HepG2 (cell line): ENCODE measurements around the gene FAP. TPM values are rescaled to one million over a fixed set of nuclear protein-coding genes. Genes with fewer than 3 reads are reported as not detected.

ENCODE experiments used
- ATAC-seq: fragments of 200-7000 bp; cut with Tn5 transposase; 3 replicates; pipeline ENCODE4 v1.9.1; 2020; ENCODE audit warnings: mild to moderate bottlenecking, moderate library complexity
- BruUV-seq: library from RNA; stranded (reverse); fragments of 400-500 nt; replicated peaks from 2 replicates; lab custom pipeline; 2021; lab: Mats Ljungman, UMichigan
- CTCF ChIA-PET: fragments of 300-600 bp; formaldehyde crosslinking; extraction: SDS; loops from one replicate; lab custom pipeline; 2021; ENCODE audit warnings: low total read pairs, inconsistent platforms, low intra/inter-chr PET ratio; lab: Yijun Ruan, JAX
- POLR2A ChIA-PET: fragments of 350-600 bp; sonication (Branson Sonifier 250); formaldehyde crosslinking; loops from one replicate; lab custom pipeline; 2020; ENCODE audit warnings: antibody characterized with exemption, inconsistent platforms; lab: Yijun Ruan, JAX
- DNase-seq: peaks from one replicate; pipeline ENCODE4 v3.0.0-alpha.2; 2015; ENCODE audit warnings: low spot score
- FAIRE-seq: peaks from 3 replicates; lab custom pipeline; 2011; peaks lifted over from hg19 to GRCh38; lab: Jason Lieb, UNC
- H2AFZ ChIP-seq: one replicate; pipeline ENCODE4 v1.6.1; 2011; ENCODE audit warnings: low read length, inconsistent platforms
- H3K27ac ChIP-seq: fragments of 300-600 bp; 3 replicates; pipeline ENCODE4 v1.8.0; 2011; ENCODE audit warnings: mixed run types, mild to moderate bottlenecking, mixed read lengths, low read length, inconsistent platforms; ENCODE audit not compliant: insufficient read depth; ENCODE audit errors: extremely low read length
- H3K27me3 ChIP-seq, 2 experiments: fragments of 200-600 bp in 1 of 2; 2 replicates in 1 of 2; 3 replicates in 1 of 2; pipeline versions ENCODE4 v1.6.0 to v1.8.0; 2011; ENCODE audit warnings: low read length in 2 of 2, mild to moderate bottlenecking in 2 of 2, moderate library complexity in 2 of 2, inconsistent platforms in 1 of 2; ENCODE audit not compliant: insufficient read depth in 2 of 2, control insufficient read depth in 1 of 2
- H3K36me3 ChIP-seq, 2 experiments: fragments of 200-600 bp in 1 of 2; replicated peaks in 1 of 2; 2 replicates in 1 of 2; 3 replicates in 1 of 2; pipeline versions ENCODE4 v1.5.1 to v1.8.0; 2011; ENCODE audit warnings: low read length in 2 of 2, inconsistent platforms in 1 of 2; ENCODE audit not compliant: insufficient read depth in 2 of 2, control insufficient read depth in 1 of 2
- H3K4me1 ChIP-seq: 2 replicates; pipeline ENCODE4 v1.5.1; 2012; ENCODE audit warnings: low read length, inconsistent platforms; ENCODE audit not compliant: insufficient read depth
- H3K4me2 ChIP-seq: 2 replicates; pipeline ENCODE4 v1.6.0; 2011; ENCODE audit warnings: low read depth, low read length, inconsistent platforms
- H3K4me3 ChIP-seq, 3 experiments: fragments of 200-600 bp in 1 of 3; sonication (generic), shearing (Covaris generic) in 1 of 3; replicated peaks in 1 of 3; 2 replicates each; pipeline ENCODE4 v1.5.1; 2011 to 2016; ENCODE audit warnings: low read length in 3 of 3, inconsistent platforms in 2 of 3, low read depth in 2 of 3, mild to moderate bottlenecking in 2 of 3, control low read depth in 1 of 3, mixed read lengths in 1 of 3; ENCODE audit not compliant: insufficient read depth in 1 of 3
- H3K79me2 ChIP-seq: one replicate; pipeline ENCODE4 v1.6.1; 2011; ENCODE audit warnings: low read length, inconsistent platforms; ENCODE audit not compliant: insufficient read depth
- H3K9ac ChIP-seq: 2 replicates; pipeline ENCODE4 v1.6.0; 2011; ENCODE audit warnings: mild to moderate bottlenecking, low read depth, low read length, inconsistent platforms; ENCODE audit not compliant: insufficient read depth
- H3K9me3 ChIP-seq: 2 replicates; pipeline ENCODE4 v1.5.1; 2012; ENCODE audit warnings: mild to moderate bottlenecking, low read length
- H4K20me1 ChIP-seq: 2 replicates; pipeline ENCODE4 v1.6.0; 2011; ENCODE audit warnings: inconsistent platforms, mild to moderate bottlenecking, low read length, moderate library complexity; ENCODE audit not compliant: insufficient read depth
- HOXA5 ChIP-seq: sonication (generic); formaldehyde crosslinking; IDR thresholded peaks from 2 replicates; pipeline ENCODE4 v1.4.0; 2020; ENCODE audit warnings: missing genetic modification reagents
- KDM6A ChIP-seq: IDR thresholded peaks from 2 replicates; pipeline ENCODE4 v1.6.1; 2016; ENCODE audit warnings: low read depth
- TP53 ChIP-seq: sonication (generic); formaldehyde crosslinking; conservative IDR thresholded peaks from 2 replicates; pipeline ENCODE4 v1.4.0; 2020; ENCODE audit warnings: missing genetic modification reagents
- WGBS: methylation state at CpG from one replicate; pipeline ENCODE4 v1.1.6; 2017; ENCODE audit warnings: low lambda C conversion rate; 5-methylcytosine and 5-hydroxymethylcytosine counted together
- in situ Hi-C: cut with HindIII; loops from 2 replicates; pipeline ENCODE4 v1.10.0; 2017; ENCODE audit warnings: low pct_unique_long_range_greater_than_20kb; ENCODE audit not compliant: extremely low pct_ligation_motif_present
- intact Hi-C: fragments of 100-400 bp; cut with micrococcal nuclease; formaldehyde crosslinking; loops from one replicate; pipeline ENCODE4 v1.10.0; 2022; ENCODE audit not compliant: unreplicated experiment
- polyA plus RNA-seq, 8 experiments: library from polyadenylated mRNA; depleted of rRNA in 3 of 8; stranded (reverse) in 7 of 8; unstranded in 1 of 8; fragments of >200 nt; fragmentation: Illumina TruSeq in 4 of 8; extraction: Trizol in 4 of 8; gene quantifications; 2 replicates each; pipeline versions ENCODE4 v1.2.1 to v1.2.3, GENCODE V29; 2011 to 2016; ENCODE audit warnings: low read depth in 4 of 8, missing spikeins in 1 of 8, mixed read lengths in 1 of 8; ENCODE audit not compliant: insufficient read depth in 1 of 8
- total RNA-seq, 5 experiments: library from RNA; depleted of rRNA; stranded (reverse); fragments of >200 nt; fragmentation: Illumina TruSeq; extraction: Trizol; gene quantifications; 2 replicates each; pipeline ENCODE4 v1.2.3, GENCODE V29; 2016; ENCODE audit warnings: low read depth in 1 of 5
- TF ChIP-seq, protein P1 (sequence below): IDR thresholded peaks from 2 replicates; pipeline ENCODE4 v1.6.1; 2016; ENCODE audit warnings: control low read depth
- TF ChIP-seq, protein P2 (sequence below): sonication (generic); formaldehyde crosslinking; IDR thresholded peaks from 2 replicates; pipeline ENCODE4 v1.9.0; 2022; ENCODE audit warnings: low read depth, missing genetic modification reagents

Gene FAP
- total and polyA plus RNA-seq, 2 of the 13 experiments (the other 11 are each of a cell fraction or from before 2014, with no cell fraction given), result not detected

GRCh38 chr2:162185541-162186232 is 57.6 kb downstream of the FAP start:
- CTCF ChIA-PET, result no interaction called here
- Histone ChIP-seq H3K27ac (no peak overlapping the region), H3K9ac (no peak overlapping the region), H2AFZ (no peak overlapping the region), H3K36me3 (no peaks in the 10 kb centered on the region), H3K4me1 (no peaks in the 10 kb centered on the region), H3K9me3 (no peaks in the 10 kb centered on the region), H3K4me2 (no peak overlapping the region), H3K4me3 (no peak overlapping the region), H4K20me1 (no peaks in the 10 kb centered on the region), H3K27me3 (peaks cover 0 to 15% of the 10 kb centered on the region in 2 experiments; a peak in 2 of 5 replicates), H3K79me2 (no peaks in the 10 kb centered on the region)
- intact Hi-C loops, result no loop called here
- DNase-seq (no peak), FAIRE-seq (no peak), ATAC-seq (no peak)
- in situ Hi-C loops, result no loop called here
- TF ChIP-seq, protein P1, sequence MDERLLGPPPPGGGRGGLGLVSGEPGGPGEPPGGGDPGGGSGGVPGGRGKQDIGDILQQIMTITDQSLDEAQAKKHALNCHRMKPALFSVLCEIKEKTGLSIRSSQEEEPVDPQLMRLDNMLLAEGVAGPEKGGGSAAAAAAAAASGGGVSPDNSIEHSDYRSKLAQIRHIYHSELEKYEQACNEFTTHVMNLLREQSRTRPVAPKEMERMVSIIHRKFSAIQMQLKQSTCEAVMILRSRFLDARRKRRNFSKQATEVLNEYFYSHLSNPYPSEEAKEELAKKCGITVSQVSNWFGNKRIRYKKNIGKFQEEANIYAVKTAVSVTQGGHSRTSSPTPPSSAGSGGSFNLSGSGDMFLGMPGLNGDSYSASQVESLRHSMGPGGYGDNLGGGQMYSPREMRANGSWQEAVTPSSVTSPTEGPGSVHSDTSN (CRISPR knock-in tag), result no peak
- TF ChIP-seq, protein P2, sequence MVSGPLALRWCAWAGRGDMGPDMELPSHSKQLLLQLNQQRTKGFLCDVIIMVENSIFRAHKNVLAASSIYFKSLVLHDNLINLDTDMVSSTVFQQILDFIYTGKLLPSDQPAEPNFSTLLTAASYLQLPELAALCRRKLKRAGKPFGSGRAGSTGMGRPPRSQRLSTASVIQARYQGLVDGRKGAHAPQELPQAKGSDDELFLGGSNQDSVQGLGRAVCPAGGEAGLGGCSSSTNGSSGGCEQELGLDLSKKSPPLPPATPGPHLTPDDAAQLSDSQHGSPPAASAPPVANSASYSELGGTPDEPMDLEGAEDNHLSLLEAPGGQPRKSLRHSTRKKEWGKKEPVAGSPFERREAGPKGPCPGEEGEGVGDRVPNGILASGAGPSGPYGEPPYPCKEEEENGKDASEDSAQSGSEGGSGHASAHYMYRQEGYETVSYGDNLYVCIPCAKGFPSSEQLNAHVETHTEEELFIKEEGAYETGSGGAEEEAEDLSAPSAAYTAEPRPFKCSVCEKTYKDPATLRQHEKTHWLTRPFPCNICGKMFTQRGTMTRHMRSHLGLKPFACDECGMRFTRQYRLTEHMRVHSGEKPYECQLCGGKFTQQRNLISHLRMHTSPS (CRISPR knock-in tag), result no peak
- TF ChIP-seq KDM6A (CRISPR knock-in tag) (no peak), HOXA5 (CRISPR knock-in tag) (no peak), TP53 (CRISPR knock-in tag) (no peak)
- POLR2A ChIA-PET, result no interaction called here
- BruUV-seq, result no TSS peak
- WGBS, result 14% methylated on average over 5 of the region's 5 CpGs
